GM12878 (cell line): ENCODE data around the gene EPHB2. TPM values are rescaled to one million over a fixed set of nuclear protein-coding genes. Genes with fewer than 3 reads are reported as not detected.

ENCODE experiments used
- ATAC-seq: fragments of 200-7000 bp; cut with Tn5 transposase; 3 replicates; pipeline ENCODE4 v1.9.1; 2020; ENCODE audit warnings: mild to moderate bottlenecking, moderate library complexity
- BruUV-seq: library from RNA; stranded (reverse); fragments of 400-500 nt; replicated peaks from 2 replicates; lab custom pipeline; 2021; lab: Mats Ljungman, UMichigan
- CTCF ChIA-PET: fragments of 300-600 bp; sonication (Branson Sonifier 250); formaldehyde crosslinking; extraction: SDS; loops from one replicate; lab custom pipeline; 2021; ENCODE audit warnings: inconsistent platforms; lab: Yijun Ruan, JAX
- POLR2A ChIA-PET: fragments of 350-600 bp; formaldehyde crosslinking; extraction: SDS; loops from one replicate; lab custom pipeline; 2021; ENCODE audit warnings: inconsistent platforms; lab: Charles Lee
- RAD21 ChIA-PET: fragments of 300-600 bp; sonication (Branson Sonifier 250); formaldehyde crosslinking; loops from one replicate; lab custom pipeline; 2023; ENCODE audit warnings: antibody characterized with exemption; ENCODE audit not compliant: unreplicated experiment; lab: Charles Lee
- SMC1A ChIA-PET: fragments of 300-600 bp; sonication (Branson Sonifier 250); formaldehyde crosslinking; loops from one replicate; lab custom pipeline; 2023; ENCODE audit not compliant: unreplicated experiment, uncharacterized antibody; lab: Charles Lee
- DNase-seq: peaks from one replicate; pipeline ENCODE4 v3.0.0-alpha.2; 2011; ENCODE audit warnings: low read depth, low spot score
- FAIRE-seq: peaks from 3 replicates; lab custom pipeline; 2011; peaks lifted over from hg19 to GRCh38; lab: Jason Lieb, UNC
- H2AFZ ChIP-seq: 2 replicates; pipeline ENCODE4 v1.6.0; 2011; ENCODE audit warnings: low read depth, low read length, control low read depth; ENCODE audit not compliant: control insufficient read depth
- H3K27ac ChIP-seq: 2 replicates; pipeline ENCODE4 v1.5.1; 2011; ENCODE audit warnings: control low read depth; ENCODE audit not compliant: control insufficient read depth, insufficient read depth
- H3K27me3 ChIP-seq, 2 experiments: replicated peaks in 1 of 2; 2 replicates each; pipeline versions ENCODE4 v1.6.0 to v1.6.1; 2011; ENCODE audit warnings: low read length in 1 of 2; ENCODE audit not compliant: control insufficient read depth in 2 of 2, insufficient read depth in 2 of 2
- H3K36me3 ChIP-seq, 2 experiments: 2 replicates each; pipeline ENCODE4 v1.5.1; 2011; ENCODE audit warnings: low read length in 1 of 2; ENCODE audit not compliant: control insufficient read depth in 2 of 2, insufficient read depth in 2 of 2
- H3K4me1 ChIP-seq: 2 replicates; pipeline ENCODE4 v1.6.1; 2011; ENCODE audit warnings: mild to moderate bottlenecking, low read length, moderate library complexity, mixed read lengths; ENCODE audit not compliant: control insufficient read depth, insufficient read depth
- H3K4me2 ChIP-seq: 2 replicates; pipeline ENCODE4 v1.6.0; 2011; ENCODE audit warnings: control low read depth; ENCODE audit not compliant: control insufficient read depth, insufficient read depth
- H3K4me3 ChIP-seq: fragments of 200-600 bp; sonication (generic); 2 replicates; pipeline ENCODE4 v1.5.1; 2016
- H3K79me2 ChIP-seq: 2 replicates; pipeline ENCODE4 v1.6.0; 2011; ENCODE audit warnings: low read length; ENCODE audit not compliant: control insufficient read depth, insufficient read depth
- H3K9ac ChIP-seq: 2 replicates; pipeline ENCODE4 v1.8.0; 2011; ENCODE audit warnings: low read length, control low read depth, mixed read lengths; ENCODE audit not compliant: control insufficient read depth, insufficient read depth
- H3K9me3 ChIP-seq: replicated peaks from 3 replicates; pipeline ENCODE4 v1.5.1; 2011; ENCODE audit warnings: mild to moderate bottlenecking, low read length; ENCODE audit not compliant: control insufficient read depth, insufficient read depth
- H4K20me1 ChIP-seq: 2 replicates; pipeline ENCODE4 v1.6.0; 2011; ENCODE audit not compliant: control insufficient read depth, insufficient read depth
- DPF2 ChIP-seq: fragments of 450-650 bp; IDR thresholded peaks from 2 replicates; pipeline ENCODE4 v1.6.1; 2017; ENCODE audit warnings: mild to moderate bottlenecking
- EP300 ChIP-seq, 2 experiments: fragments of 150-350 bp in 1 of 2; IDR thresholded peaks; 2 replicates each; pipeline ENCODE4 v1.6.1; 2011 to 2012; ENCODE audit warnings: low read depth in 2 of 2, low read length in 2 of 2, borderline replicate concordance in 1 of 2, improper control_type of control experiment in 1 of 2, inconsistent platforms in 1 of 2; ENCODE audit not compliant: control insufficient read depth in 1 of 2
- LARP7 ChIP-seq: fragments of 450-650 bp; IDR thresholded peaks from 2 replicates; pipeline ENCODE4 v1.6.1; 2017; ENCODE audit warnings: mild to moderate bottlenecking
- ZNF24 ChIP-seq: fragments of 450-650 bp; IDR thresholded peaks from 2 replicates; pipeline ENCODE4 v1.6.1; 2017; ENCODE audit warnings: antibody characterized with exemption, mild to moderate bottlenecking
- WGBS: methylation state at CpG from one replicate; pipeline ENCODE4 v1.1.6; 2016; ENCODE audit warnings: low lambda C conversion rate; ENCODE audit not compliant: insufficient replicate concordance, insufficient coverage; ENCODE audit errors: missing lambda C conversion rate; 5-methylcytosine and 5-hydroxymethylcytosine counted together
- in situ Hi-C: fragments of 300-500 bp; cut with MboI; formaldehyde crosslinking; loops from 9 replicates; pipeline ENCODE4 v1.14.3; 2018; ENCODE audit warnings: mixed read lengths
- intact Hi-C: fragments of 100-400 bp; cut with micrococcal nuclease; formaldehyde crosslinking; loops from one replicate; pipeline ENCODE4 v1.14.2; 2022; ENCODE audit not compliant: unreplicated experiment
- polyA plus RNA-seq, 11 experiments: library from polyadenylated mRNA; depleted of rRNA in 4 of 11; unstranded in 6 of 11; stranded (reverse) in 5 of 11; fragments of >200 nt; fragmentation: Nextera tagmentation in 4 of 11; fragmentation: Illumina TruSeq in 1 of 11; extraction: Ambion mirVana in 4 of 11; extraction: Trizol in 1 of 11; gene quantifications; 1 replicate in 1 of 11; 2 replicates in 10 of 11; pipeline versions ENCODE4 v1.2.1 to v1.2.3, GENCODE V29; 2011 to 2016; ENCODE audit warnings: inconsistent platforms in 2 of 11, missing spikeins in 2 of 11, low read depth in 1 of 11
- total RNA-seq, 4 experiments: library from RNA; depleted of rRNA in 3 of 4; stranded (reverse); fragments of >200 nt in 3 of 4; fragmentation: Illumina TruSeq in 1 of 4; extraction: Trizol in 1 of 4; gene quantifications; 2 replicates each; pipeline versions ENCODE4 v1.2.1 to v1.2.3, GENCODE V29; 2013 to 2021
- TF ChIP-seq, protein P1 (sequence below): fragments of 450-650 bp; IDR thresholded peaks from 2 replicates; pipeline ENCODE4 v1.6.1; 2016; ENCODE audit warnings: mild to moderate bottlenecking, moderate library complexity, borderline replicate concordance

The EPHB2 gene
- total and polyA plus RNA-seq, 10 of the 15 experiments (the other 5 are each of a cell fraction or from before 2014, with no cell fraction given), result 0.13 to 3.3 (median 0.92) TPM

DNA sequence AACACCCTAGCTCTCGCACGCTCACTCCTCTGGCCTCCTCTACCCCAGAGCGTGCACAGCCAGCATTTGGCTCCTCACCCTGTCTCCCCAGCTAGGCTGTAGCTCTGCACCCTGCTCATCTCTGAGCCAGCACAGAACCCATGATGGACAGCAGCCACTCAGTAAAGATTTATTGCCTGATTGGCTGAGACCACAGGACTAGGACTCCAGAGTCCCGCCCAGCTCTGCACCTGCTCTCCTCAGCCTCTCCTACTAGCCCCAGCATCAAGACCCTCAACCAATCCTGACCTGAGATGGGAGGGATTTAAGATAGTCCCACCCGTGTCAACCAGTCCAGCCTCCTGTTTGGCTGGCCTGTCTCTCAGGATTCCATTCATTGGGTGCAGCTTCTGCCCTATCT lies 48.3 kb upstream of the EPHB2 start (continued):
- no peak for TF ChIP-seq ZNF24
- no peak for TF ChIP-seq EP300 (IDR thresholded peaks at IDR 0.05; ENCODE audit: borderline replicate concordance in 1 of 2, control insufficient read depth in 1 of 2, low read depth in 2 of 2, low read length in 2 of 2)
- TF ChIP-seq DPF2, result no peak
- TF ChIP-seq, all 136 proteins: peak for 2

DNA sequence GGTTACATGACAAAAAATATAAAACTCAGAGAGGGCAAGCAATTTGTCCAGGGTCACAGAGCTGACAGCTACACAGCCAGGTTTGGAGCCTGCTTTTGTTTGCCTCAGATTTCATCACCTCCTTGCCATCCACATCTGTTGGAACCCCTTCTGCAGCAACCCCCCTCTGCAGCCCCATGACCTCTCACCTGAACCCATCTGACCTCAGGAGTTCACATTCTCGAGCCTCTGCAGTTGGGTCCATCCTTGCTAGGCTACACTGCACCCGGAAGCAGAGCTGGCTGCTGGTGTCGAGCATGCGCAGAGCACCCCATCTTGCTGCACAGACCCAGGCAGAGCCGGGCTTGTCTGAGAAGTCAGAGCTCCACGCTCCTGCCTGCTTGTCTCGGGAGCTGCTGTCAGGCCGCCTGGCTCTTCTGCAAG lies 47.6 kb upstream of the EPHB2 start:
- no TSS peak for BruUV-seq
- Histone ChIP-seq H3K27ac (no peak overlapping the region), H4K20me1 (no peaks in the 10 kb centered on the region), H3K4me2 (no peak overlapping the region), H3K9ac (no peak overlapping the region), H3K27me3 (no peaks in the 10 kb centered on the region; a peak in 3 of 4 replicates), H3K36me3 (no peaks in the 10 kb centered on the region), H3K4me1 (no peaks in the 10 kb centered on the region), H3K9me3 (no peaks in the 10 kb centered on the region), H3K79me2 (no peaks in the 10 kb centered on the region), H2AFZ (no peak overlapping the region), H3K4me3 (no peak overlapping the region)
- TF ChIP-seq, protein P1, sequence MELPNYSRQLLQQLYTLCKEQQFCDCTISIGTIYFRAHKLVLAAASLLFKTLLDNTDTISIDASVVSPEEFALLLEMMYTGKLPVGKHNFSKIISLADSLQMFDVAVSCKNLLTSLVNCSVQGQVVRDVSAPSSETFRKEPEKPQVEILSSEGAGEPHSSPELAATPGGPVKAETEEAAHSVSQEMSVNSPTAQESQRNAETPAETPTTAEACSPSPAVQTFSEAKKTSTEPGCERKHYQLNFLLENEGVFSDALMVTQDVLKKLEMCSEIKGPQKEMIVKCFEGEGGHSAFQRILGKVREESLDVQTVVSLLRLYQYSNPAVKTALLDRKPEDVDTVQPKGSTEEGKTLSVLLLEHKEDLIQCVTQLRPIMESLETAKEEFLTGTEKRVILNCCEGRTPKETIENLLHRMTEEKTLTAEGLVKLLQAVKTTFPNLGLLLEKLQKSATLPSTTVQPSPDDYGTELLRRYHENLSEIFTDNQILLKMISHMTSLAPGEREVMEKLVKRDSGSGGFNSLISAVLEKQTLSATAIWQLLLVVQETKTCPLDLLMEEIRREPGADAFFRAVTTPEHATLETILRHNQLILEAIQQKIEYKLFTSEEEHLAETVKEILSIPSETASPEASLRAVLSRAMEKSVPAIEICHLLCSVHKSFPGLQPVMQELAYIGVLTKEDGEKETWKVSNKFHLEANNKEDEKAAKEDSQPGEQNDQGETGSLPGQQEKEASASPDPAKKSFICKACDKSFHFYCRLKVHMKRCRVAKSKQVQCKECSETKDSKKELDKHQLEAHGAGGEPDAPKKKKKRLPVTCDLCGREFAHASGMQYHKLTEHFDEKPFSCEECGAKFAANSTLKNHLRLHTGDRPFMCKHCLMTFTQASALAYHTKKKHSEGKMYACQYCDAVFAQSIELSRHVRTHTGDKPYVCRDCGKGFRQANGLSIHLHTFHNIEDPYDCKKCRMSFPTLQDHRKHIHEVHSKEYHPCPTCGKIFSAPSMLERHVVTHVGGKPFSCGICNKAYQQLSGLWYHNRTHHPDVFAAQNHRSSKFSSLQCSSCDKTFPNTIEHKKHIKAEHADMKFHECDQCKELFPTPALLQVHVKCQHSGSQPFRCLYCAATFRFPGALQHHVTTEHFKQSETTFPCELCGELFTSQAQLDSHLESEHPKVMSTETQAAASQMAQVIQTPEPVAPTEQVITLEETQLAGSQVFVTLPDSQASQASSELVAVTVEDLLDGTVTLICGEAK, result no peak
- no peak for TF ChIP-seq LARP7
- no peak for FAIRE-seq
- no peak for ATAC-seq
- ChIA-PET CTCF (interaction anchor here (2.0 kb wide), 1 partner anchor 12 kb away, joined by 5 read pairs; no protein-coding TSS in a partner anchor), POLR2A (no interaction called here), SMC1A (interaction anchor here (0.7 to 1.2 kb wide), 3 partner anchors 12 to 387 kb away, joined by 3 to 5 read pairs (median 3); no protein-coding TSS in a partner anchor), RAD21 (no interaction called here)
- WGBS, result 25% methylated on average over 8 of the region's 8 CpGs
- in situ Hi-C loops (no loop called here), intact Hi-C loops (no loop called here)
- DNase-seq, result no peak
